ENCODE measurements around the gene C16orf89.
A peak's percentile ranks its signal among the peaks of the same experiment; 100 is the strongest.
"Not testable (repeated sequence)": the region's sequence is repeated elsewhere in the genome, so short reads cannot be mapped to it uniquely, and the experiment has no call there.

C16orf89 gene

DNA sequence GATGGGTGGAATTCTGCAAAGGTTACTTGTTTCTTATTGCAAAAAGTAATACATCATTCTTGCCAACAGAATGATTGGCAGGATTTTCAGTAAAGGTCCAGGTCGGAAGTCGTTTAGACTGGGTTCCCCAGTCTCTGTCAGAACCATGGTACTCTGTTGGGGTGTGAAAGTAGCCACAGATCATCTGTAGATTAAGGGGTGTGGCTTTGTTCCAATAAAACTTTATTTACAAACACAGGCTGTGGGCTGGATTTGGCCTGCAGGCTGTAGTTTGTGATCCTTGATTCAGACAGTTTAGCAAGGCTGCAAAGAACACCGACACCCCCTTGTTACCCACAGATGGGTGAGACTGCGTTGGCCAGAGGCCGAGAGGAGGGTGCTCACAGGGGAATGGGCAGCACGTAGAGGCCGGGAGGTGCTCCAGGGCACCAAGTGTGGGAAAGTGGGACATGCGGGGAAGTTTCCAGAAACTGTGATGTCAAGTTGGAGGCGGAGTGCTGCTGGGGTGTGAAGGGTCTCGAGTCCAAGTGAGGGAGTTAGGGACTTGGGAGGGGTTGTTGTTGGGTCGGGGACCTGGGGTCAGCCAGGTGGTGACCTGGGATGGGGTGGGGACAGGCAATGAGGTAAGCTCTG lies 18.5 kb upstream of the C16orf89 start:
- not testable (repeated sequence) for DNase-seq

DNA sequence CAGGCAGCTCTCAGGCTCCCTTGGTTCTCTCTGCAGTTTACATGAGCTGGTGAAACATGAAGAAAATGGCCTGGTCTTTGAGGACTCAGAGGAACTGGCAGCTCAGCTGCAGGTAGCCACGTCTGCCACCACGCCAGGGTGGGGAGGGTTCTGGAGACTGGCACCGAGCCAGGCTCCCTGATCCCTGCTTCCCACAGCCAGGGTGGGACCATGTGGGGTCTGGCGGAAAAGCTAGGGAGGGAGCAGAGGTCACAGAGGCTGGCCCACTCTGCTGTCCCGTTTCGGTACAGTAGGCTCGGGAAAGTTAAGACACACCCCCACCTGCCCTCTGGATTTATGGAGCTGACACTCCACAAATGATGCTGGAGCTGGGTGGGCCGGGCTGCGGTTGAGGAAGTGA lies 17.9 kb upstream of the C16orf89 start:
- DNase-seq, result not testable (repeated sequence)

DNA sequence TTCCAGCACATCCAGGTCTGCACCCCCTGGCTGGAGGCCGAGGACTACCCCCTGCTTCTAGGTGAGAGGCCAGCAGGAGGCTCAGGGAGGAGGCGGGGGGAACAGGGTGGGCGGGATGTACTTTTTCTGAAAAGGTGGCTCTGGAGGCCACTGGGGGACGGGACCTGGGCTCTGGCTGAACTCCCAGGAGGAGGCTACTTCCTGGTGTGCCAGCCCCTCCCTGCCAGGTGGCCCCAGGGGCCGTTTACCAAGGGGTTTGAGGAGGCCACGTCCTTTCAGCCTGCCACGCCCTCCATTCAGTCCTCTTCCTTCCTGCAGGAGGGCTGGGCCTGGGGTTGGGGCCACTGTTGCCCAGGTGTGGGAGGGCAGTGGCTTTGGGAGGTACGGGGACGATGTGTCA lies 15.2 kb upstream of the C16orf89 start:
- not testable (repeated sequence) for DNase-seq

DNA sequence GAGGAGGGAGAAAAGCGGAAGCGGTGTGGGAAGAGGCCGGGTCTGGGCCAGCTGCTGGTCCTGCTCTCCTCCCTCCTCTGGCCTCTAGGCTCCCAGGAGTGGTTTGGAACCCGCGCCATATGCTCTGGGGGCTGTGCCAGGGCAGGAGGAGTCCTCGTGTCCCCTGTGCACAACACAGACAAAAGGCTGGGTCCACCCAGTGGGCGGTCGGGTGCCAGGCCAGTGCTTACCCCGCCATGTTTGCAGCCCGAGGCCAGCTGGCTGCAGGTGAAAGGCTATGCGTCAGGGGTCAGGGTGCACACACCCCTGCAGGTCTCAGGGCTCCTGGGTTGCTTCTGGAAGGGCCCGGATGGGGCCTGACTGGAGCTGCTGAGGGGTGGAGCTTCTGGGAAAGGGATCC lies 14.7 kb upstream of the C16orf89 start:
- not testable (repeated sequence) for DNase-seq

DNA sequence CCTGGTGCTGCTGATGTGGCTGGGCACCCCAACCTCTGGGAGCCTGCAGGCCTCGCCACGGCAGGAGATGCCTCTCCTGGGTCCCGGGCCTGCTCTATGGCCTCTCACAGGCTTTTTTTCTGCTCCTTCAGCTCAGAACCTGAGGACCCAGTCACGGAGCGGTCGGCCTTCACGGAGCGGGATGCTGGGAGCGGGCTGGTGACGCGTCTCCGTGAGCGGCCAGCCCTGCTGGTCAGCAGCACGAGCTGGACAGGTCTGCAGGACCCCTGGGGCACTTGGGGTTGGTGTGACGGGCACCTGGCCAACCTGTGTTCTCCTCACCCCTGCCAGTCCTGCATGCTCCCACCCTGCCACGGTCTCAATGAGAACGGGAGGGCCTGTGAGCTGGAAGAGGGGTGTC lies 12.9 kb upstream of the C16orf89 start:
- DNase-seq, result no peak

DNA sequence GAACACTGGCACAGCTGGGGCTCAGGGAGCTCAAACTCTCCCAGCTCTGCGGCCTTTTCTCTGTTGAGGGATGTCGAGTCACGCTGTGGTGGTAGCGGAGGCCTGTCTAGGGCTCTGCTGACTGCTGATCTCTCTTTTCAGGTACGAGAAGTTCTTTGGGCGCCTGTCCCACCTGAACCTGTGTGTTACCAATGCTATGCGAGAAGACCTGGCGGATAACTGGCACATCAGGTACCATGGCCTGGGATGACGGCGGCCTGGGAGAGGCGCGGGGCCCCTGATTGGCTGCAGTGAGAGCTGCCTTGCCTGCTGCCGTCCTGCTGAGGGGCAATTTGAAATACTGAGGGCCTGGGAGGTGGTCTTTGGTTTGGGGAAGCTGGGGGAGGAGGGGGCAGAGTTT lies 11.5 kb upstream of the C16orf89 start:
- DNase-seq, result no peak

GRCh38 chr16:5075637-5076036 lies 9.9 kb upstream of the C16orf89 start:
- DNase-seq, result no peak

GRCh38 chr16:5073771-5074170 lies 8.0 kb upstream of the C16orf89 start:
- not testable (repeated sequence) for DNase-seq

- DNase-seq, result no peak
Measured at GRCh38 chr16:5073279-5073629, 7.5 kb upstream of the C16orf89 start.

GRCh38 chr16:5072334-5073278 lies 6.8 kb upstream of the C16orf89 start:
- DNase-seq, result no peak

DNA sequence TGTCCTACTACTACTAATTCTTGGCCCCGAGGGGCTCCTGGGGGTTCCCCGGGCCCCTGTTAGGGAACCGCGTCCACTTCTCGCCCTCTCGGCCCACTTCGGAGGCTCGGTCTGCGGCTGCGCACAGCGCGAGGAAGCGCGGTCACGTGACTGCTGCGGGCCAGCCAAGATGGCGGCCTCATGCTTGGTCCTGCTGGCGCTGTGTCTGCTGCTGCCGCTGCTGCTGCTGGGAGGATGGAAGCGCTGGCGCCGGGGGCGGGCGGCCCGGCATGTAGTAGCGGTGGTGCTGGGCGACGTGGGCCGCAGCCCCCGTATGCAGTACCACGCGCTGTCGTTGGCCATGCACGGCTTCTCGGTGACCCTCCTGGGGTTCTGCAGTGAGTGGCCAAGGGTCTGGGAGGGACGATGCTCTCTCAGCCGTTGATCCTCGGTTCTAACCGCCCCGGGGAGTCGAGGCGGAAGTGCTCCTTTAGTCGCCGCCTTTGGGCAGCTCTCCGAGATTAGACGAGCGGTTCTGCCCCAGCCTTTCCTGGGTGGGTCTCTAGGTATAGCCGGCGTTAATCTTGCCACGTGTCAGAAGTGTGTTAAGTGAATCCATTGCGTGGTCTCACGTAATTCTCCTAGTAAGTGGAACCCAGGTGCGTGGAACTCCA lies 6.1 kb upstream of the C16orf89 start, which contains the start of gene ALG1:
ALG1 (plus strand) TSS at position 163 of the 653 bp plus-strand sequence; CDS start at position 170, 7 bp downstream.
- peak; percentile 49 for DNase-seq

DNA sequence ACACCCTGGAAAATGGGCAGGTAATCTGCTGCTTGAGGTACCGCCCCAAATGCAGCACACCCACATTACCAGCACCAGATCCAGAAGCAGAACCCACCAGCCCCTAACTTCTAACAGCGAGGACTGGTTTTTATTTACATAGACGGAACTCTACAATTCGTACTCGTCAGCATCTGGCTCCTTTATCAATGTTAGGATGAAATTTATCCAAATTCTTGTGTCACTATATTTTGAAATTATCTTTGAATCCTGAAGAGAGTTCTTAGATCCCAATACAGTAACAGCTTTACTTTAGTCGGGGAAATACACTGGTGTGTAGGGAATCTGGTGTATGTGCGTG lies 5.6 kb upstream of the C16orf89 start:
- no peak for DNase-seq

GRCh38 chr16:5070431-5071186 lies 4.9 kb upstream of the C16orf89 start:
- DNase-seq, result no peak

- DNase-seq, result no peak
Measured at GRCh38 chr16:5069854-5070253, 4.1 kb upstream of the C16orf89 start.

DNA sequence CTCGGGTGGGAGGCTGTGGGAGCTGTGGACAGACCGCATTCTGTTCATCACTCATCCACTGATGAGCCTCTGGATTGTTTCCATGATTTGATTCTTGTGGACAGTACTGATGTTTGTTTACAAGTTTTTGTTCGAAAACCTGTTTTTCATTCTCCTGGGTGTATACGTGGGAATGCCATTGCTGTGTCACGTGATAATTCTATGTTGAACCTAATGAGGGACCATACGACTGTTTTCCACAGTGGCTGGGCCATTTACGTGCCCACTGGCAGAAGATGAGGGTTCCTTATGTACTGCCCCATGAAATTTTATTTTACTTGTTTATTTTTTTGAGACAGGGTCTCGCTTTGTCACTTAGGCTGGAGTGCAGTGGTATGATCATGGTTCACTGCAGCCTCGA lies 3.3 kb upstream of the C16orf89 start:
- DNase-seq, result no peak

DNA sequence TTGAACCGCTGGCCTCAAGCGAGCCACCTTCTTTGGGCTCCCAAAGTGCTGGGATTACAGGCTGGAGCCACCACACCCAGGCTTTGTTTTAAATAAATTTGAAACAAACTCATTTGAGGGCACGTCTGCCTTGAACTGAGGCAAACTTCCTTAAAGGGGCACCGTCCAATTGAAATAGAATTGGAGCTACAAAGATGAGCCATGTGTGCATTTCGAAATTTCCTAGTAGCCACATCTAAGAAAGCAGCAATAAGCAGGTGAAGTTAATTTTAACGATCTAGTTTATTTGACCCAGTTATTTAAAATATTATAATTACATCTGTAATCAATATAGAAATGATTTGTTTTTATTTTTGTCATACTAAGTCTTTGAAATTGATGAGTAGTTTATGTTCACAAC lies 755 bp upstream of the C16orf89 start:
- DNase-seq, result no peak

- DNase-seq, result no peak
Measured at GRCh38 chr16:5065326-5065725, 430 bp downstream of the C16orf89 start.

DNA sequence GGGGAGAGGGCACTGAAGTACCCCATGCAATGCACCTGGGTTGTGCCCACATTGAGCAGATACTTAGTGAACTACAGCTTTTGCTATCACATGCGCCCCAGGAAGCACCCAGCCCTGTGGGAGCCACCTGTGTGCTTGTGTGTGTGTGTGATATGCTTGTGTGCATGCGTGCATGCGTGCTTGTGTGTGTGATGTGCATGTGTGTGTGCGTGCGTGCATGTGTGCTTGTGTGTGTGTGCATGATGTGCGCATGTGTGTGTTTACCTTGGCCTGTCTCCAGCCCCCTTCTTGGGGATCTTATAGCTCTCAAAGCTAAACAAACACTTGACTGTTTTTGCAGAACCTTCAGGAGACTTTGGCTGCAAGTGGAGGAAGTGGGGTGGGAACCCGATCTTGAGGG lies 841 bp downstream of the C16orf89 start:
- no peak for DNase-seq

- DNase-seq, result no peak
Measured at GRCh38 chr16:5062790-5063765, 2.7 kb downstream of the C16orf89 start.

- no peak for DNase-seq
Measured at GRCh38 chr16:5062051-5062450, 3.7 kb downstream of the C16orf89 start.

- DNase-seq, result no peak
Measured at GRCh38 chr16:5060073-5060641, 5.6 kb downstream of the C16orf89 start.

Measured in NCI-H1694 (cell line).